Prostate gland (tissue), 2 donors: Measurements from ENCODE around the gene ADAM15. TPM values are rescaled to one million over a fixed set of nuclear protein-coding genes. Genes with fewer than 3 reads are reported as not detected.

ENCODE experiments used
- DNase-seq: peaks from one replicate; pipeline ENCODE4 v3.0.0-alpha.2; 2019; ENCODE audit warnings: low spot score
- H3K27ac ChIP-seq, 2 donors: fragments of 200-600 bp; sonication (generic); 2 replicates each; pipeline ENCODE4 v1.5.1; 2017 to 2019
- H3K27me3 ChIP-seq: fragments of 200-600 bp; sonication (generic); replicated peaks from 2 replicates; pipeline ENCODE4 v1.5.1; 2019; ENCODE audit not compliant: insufficient read depth
- H3K36me3 ChIP-seq, 2 donors: fragments of 200-600 bp; sonication (generic); 1 replicate in 1 of 2; 2 replicates in 1 of 2; pipeline versions ENCODE4 v1.5.1 to v1.8.1; 2017 to 2019
- H3K4me1 ChIP-seq: fragments of 200-600 bp; sonication (generic); replicated peaks from 2 replicates; pipeline ENCODE4 v1.5.1; 2019
- H3K4me3 ChIP-seq, 2 donors: fragments of 200-600 bp; sonication (generic); 2 replicates each; pipeline ENCODE4 v1.5.1; 2017 to 2019
- H3K9me3 ChIP-seq: fragments of 200-600 bp; sonication (generic); 2 replicates; pipeline ENCODE4 v1.5.1; 2017
- POLR2A ChIP-seq: fragments of 450-650 bp; IDR thresholded peaks from one replicate; pipeline ENCODE4 v1.6.1; 2016; ENCODE audit warnings: antibody characterized with exemption, mild to moderate bottlenecking
- POLR2AphosphoS5 ChIP-seq: sonication (generic); formaldehyde crosslinking; IDR thresholded peaks from one replicate; pipeline ENCODE4 v1.6.1; 2017; ENCODE audit warnings: antibody characterized with exemption
- WGBS: methylation state at CpG from one replicate; pipeline ENCODE4 v1.1.5; 2018; 5-methylcytosine and 5-hydroxymethylcytosine counted together
- intact Hi-C: fragments of 100-400 bp; cut with DNase I; formaldehyde crosslinking; loops from one replicate; pipeline ENCODE4 v1.14.2; 2022
- total RNA-seq, 2 donors: library from RNA; depleted of rRNA; stranded (reverse); fragments of >200 nt; gene quantifications; one replicate each; pipeline ENCODE4 v1.1.0, GENCODE V29; 2016
- TF ChIP-seq, protein P1 (sequence below), 4 experiments: fragments of 200-600 bp in 2 of 4; fragments of 450-650 bp in 2 of 4; sonication (generic) in 2 of 4; IDR thresholded peaks; 1 replicate in 3 of 4; 2 replicates in 1 of 4; pipeline ENCODE4 v1.5.1; 2016 to 2019; ENCODE audit warnings: antibody characterized with exemption in 4 of 4, mild to moderate bottlenecking in 2 of 4, moderate library complexity in 2 of 4

The ADAM15 gene
- total RNA-seq, 2 donors from 2014 or later: 72.5 to 138 TPM

DNA sequence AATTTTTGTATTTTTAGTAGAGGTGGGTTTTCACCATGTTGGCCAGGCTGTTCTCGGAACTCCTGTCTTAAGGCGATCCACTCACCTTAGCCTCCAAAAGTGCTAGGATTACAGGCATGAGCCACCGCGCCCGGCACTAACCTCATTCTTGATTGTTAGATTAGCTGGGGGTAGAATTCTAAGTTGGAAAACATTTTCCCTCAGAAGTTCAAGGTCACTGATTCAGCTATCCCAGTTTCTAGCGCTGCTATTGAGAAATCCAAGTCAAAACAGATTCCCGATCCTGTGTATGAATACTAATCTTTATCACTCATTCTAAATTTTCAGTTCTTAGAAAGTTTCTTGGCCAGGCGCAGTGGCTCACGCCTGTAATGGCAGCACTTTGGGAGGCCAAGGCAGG, 52.2 kb downstream of the ADAM15 start:
- WGBS: 73% methylated on average over 9 of the region's 9 CpGs
- Histone ChIP-seq H3K27ac (no peak overlapping the region), H3K36me3 (no peaks in the 10 kb centered on the region), H3K4me1 (no peaks in the 10 kb centered on the region), H3K4me3 (no peak overlapping the region), H3K9me3 (no peaks in the 10 kb centered on the region), H3K27me3 (no peaks in the 10 kb centered on the region)
- TF ChIP-seq POLR2A: no peak
- TF ChIP-seq, protein P1, sequence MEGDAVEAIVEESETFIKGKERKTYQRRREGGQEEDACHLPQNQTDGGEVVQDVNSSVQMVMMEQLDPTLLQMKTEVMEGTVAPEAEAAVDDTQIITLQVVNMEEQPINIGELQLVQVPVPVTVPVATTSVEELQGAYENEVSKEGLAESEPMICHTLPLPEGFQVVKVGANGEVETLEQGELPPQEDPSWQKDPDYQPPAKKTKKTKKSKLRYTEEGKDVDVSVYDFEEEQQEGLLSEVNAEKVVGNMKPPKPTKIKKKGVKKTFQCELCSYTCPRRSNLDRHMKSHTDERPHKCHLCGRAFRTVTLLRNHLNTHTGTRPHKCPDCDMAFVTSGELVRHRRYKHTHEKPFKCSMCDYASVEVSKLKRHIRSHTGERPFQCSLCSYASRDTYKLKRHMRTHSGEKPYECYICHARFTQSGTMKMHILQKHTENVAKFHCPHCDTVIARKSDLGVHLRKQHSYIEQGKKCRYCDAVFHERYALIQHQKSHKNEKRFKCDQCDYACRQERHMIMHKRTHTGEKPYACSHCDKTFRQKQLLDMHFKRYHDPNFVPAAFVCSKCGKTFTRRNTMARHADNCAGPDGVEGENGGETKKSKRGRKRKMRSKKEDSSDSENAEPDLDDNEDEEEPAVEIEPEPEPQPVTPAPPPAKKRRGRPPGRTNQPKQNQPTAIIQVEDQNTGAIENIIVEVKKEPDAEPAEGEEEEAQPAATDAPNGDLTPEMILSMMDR (IDR thresholded peaks at IDR 0.05): no peak
- TF ChIP-seq POLR2AphosphoS5: no peak
- intact Hi-C loops: no loop called here
- DNase-seq: no peak

DNA sequence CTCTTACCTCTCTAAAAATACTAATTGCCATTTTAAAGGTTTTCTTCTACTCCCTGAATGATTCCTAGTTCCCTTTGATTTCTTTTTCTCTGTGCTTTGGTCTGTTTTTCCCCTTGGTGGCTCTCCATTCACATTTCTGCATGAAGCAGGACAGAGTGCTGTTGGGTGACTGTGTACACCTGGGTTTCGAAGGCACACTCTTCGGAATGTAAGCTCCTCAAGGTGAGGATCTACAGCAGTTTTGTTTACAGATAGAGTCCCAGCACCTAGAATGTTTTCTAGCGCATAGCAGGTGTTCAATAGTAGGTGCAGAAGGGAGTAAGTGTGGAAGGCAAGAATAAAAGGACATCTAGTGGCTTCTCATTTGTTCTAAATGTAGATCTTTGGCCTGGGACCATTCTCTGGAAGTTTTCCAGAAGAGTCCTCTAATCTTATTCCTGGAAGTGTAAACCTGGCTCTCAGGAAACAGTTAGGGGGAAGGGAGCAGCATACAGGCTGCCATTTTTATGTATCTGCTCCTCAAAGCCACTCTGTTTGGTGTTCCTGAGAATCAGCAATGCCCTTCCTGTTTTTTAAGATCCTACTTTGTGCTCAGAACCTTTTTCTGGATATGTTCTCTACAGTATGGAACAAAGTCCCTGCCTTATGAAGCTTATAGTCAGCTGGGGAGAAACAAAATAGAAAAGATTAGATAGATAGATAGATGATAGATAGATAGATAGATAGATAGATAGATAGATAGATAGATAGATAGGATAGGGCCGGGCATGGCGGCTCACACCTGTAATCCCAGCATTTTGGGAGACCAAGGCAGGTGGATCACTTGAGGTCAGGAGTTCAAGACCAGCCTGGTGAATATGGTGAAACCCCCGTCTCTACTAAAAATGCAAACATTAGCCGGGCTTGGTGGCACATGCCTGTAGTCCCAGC, 53.8 kb downstream of the ADAM15 start:
- Histone ChIP-seq H3K9me3 (no peaks in the 10 kb centered on the region), H3K27ac (peak overlapping the region in 1 of 2 donors; percentile 10), H3K4me1 (no peaks in the 10 kb centered on the region), H3K36me3 (no peaks in the 10 kb centered on the region), H3K4me3 (no peak overlapping the region), H3K27me3 (no peaks in the 10 kb centered on the region)
- no peak for DNase-seq
- intact Hi-C loops: no loop called here
- TF ChIP-seq POLR2A (no peak), POLR2AphosphoS5 (no peak)
- TF ChIP-seq, protein P1 (IDR thresholded peaks at IDR 0.05): no peak
- 85% methylated on average over 7 of the region's 7 CpGs for WGBS

DNA sequence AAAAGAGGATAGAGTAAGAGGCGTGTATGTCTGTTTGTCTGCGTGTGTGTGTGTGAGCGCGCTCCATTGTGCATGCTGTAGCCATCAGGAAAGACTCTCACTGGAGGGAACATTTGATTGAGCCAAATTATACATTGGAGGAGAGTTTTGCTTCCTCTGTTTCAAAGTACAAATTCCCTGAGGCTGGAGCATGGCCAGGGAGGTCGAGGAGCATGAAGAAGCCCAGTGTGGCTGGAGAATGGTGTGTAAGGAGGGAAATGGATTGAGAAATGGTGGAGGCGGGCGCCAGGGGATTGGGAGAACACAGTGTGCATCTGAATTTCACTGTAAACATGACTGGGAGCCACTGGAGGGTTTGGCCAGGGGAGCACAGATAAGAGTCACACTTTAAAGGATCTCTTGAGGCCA, 54.5 kb downstream of the ADAM15 start:
- Histone ChIP-seq H3K36me3 (no peaks in the 10 kb centered on the region), H3K4me3 (no peak overlapping the region), H3K27me3 (no peaks in the 10 kb centered on the region), H3K9me3 (no peaks in the 10 kb centered on the region), H3K27ac (peak overlapping the region in 1 of 2 donors; percentile 10), H3K4me1 (no peaks in the 10 kb centered on the region)
- DNase-seq: no peak
- TF ChIP-seq POLR2A: no peak
- no peak for TF ChIP-seq POLR2AphosphoS5
- TF ChIP-seq, protein P1 (IDR thresholded peaks at IDR 0.05): no peak
- intact Hi-C loops: no loop called here
- WGBS: 58% methylated on average over 7 of the region's 7 CpGs

DNA sequence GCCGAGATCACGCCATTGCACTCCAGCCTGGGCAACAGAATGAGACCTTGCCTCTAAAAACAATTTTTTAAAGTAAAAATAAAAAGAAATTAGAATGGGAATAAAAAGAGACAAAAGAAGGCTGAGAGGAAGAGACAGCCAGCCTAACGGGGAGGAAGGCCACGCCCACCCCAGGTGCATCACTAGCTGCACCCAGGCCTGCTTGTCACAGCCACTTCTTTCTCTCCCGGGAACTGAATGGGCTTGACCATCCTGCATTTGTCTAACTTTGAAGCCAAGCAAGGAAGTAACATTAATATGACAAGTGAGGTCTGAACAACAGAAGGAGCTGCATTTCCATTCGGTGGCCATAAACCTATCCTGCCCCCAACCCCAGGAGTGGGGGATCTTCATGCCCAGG, 55.7 kb downstream of the ADAM15 start:
- Histone ChIP-seq H3K27ac (no peak overlapping the region), H3K27me3 (no peaks in the 10 kb centered on the region), H3K36me3 (no peaks in the 10 kb centered on the region), H3K9me3 (no peaks in the 10 kb centered on the region), H3K4me1 (no peaks in the 10 kb centered on the region), H3K4me3 (no peak overlapping the region)
- intact Hi-C loops: no loop called here
- WGBS: 74% methylated on average over 6 of the region's 6 CpGs
- no peak for DNase-seq
- TF ChIP-seq POLR2AphosphoS5: no peak
- TF ChIP-seq, protein P1 (IDR thresholded peaks at IDR 0.05): no peak
